A549 (cell line): ENCODE data around the gene C1QTNF12. TPM values are rescaled to one million over a fixed set of nuclear protein-coding genes. Genes with fewer than 3 reads are reported as not detected.

ENCODE experiments used
- ATAC-seq, 2 experiments: fragments of 200-7000 bp in 1 of 2; fragments of >200 bp in 1 of 2; cut with Nextera tagmentation in 1 of 2; cut with Tn5 transposase in 1 of 2; 3 replicates each; pipeline versions ENCODE4 v1.8.0 to v1.9.1; 2018 to 2020; ENCODE audit warnings: mild to moderate bottlenecking in 1 of 2, moderate library complexity in 1 of 2
- CTCF ChIA-PET: fragments of 300-600 bp; sonication (Branson Sonifier 250); formaldehyde crosslinking; extraction: SDS; loops from one replicate; lab custom pipeline; 2021; ENCODE audit warnings: antibody characterized with exemption, inconsistent platforms; lab: Yijun Ruan, JAX
- POLR2A ChIA-PET: fragments of 350-600 bp; formaldehyde crosslinking; extraction: SDS; loops from one replicate; lab custom pipeline; 2021; ENCODE audit warnings: antibody characterized with exemption, inconsistent platforms; lab: Yijun Ruan, JAX
- DNase-seq, 2 experiments: peaks; one replicate each; pipeline versions ENCODE4 v3.0.0 to v3.0.0-alpha.2; 2011 to 2016; ENCODE audit warnings: low read depth in 1 of 2, low spot score in 1 of 2
- FAIRE-seq: peaks from 2 replicates; lab custom pipeline; 2011; peaks lifted over from hg19 to GRCh38; lab: Jason Lieb, UNC
- H3K27ac ChIP-seq, 2 experiments: fragments of >200 bp; sonication (Bioruptor Twin); formaldehyde crosslinking; 3 replicates each; pipeline ENCODE4 v1.5.1; 2016 to 2017
- H3K4me1 ChIP-seq: fragments of >200 bp; sonication (Bioruptor Twin); formaldehyde crosslinking; 3 replicates; pipeline ENCODE4 v1.6.1; 2016
- H3K4me2 ChIP-seq: fragments of >200 bp; sonication (Bioruptor Twin); formaldehyde crosslinking; 3 replicates; pipeline ENCODE4 v1.6.1; 2016
- H3K4me3 ChIP-seq: fragments of >200 bp; sonication (Bioruptor Twin); formaldehyde crosslinking; 3 replicates; pipeline ENCODE4 v1.5.1; 2016
- H3K9me3 ChIP-seq: fragments of >200 bp; sonication (Bioruptor Twin); formaldehyde crosslinking; 3 replicates; pipeline ENCODE4 v1.6.1; 2016
- BHLHE40 ChIP-seq: IDR thresholded peaks from 2 replicates; pipeline ENCODE4 v1.6.1; 2012; ENCODE audit warnings: low read depth, low read length, inconsistent platforms
- CBX2 ChIP-seq: fragments of 200-600 bp; sonication (generic); IDR thresholded peaks from 2 replicates; pipeline ENCODE4 v1.6.1; 2016; ENCODE audit warnings: low read depth, mild to moderate bottlenecking, borderline replicate concordance
- CEBPB ChIP-seq, 2 experiments: fragments of >200 bp in 1 of 2; sonication (Bioruptor Twin) in 1 of 2; formaldehyde crosslinking in 1 of 2; IDR thresholded peaks; 2 replicates each; pipeline ENCODE4 v1.6.1; 2012 to 2016
- CHD2 ChIP-seq: fragments of 150-350 bp; IDR thresholded peaks from 2 replicates; pipeline ENCODE4 v1.6.1; 2014; ENCODE audit warnings: low read length; ENCODE audit not compliant: partially characterized antibody
- CHD4 ChIP-seq: fragments of 200-600 bp; sonication (generic); IDR thresholded peaks from 2 replicates; pipeline ENCODE4 v1.6.1; 2016; ENCODE audit warnings: antibody characterized with exemption, mild to moderate bottlenecking, borderline replicate concordance
- E2F6 ChIP-seq: IDR thresholded peaks from 2 replicates; pipeline ENCODE4 v1.6.1; 2012; ENCODE audit warnings: low read depth, borderline replicate concordance
- EHMT2 ChIP-seq: fragments of 200-600 bp; sonication (generic); IDR thresholded peaks from 2 replicates; pipeline ENCODE4 v1.6.1; 2016; ENCODE audit warnings: antibody characterized with exemption, low read depth, mild to moderate bottlenecking, moderate library complexity
- ESRRA ChIP-seq: fragments of 150-350 bp; IDR thresholded peaks from 2 replicates; pipeline ENCODE4 v1.6.1; 2014; ENCODE audit warnings: mild to moderate bottlenecking, low read length, borderline replicate concordance
- FOSB ChIP-seq: fragments of 250-450 bp; sonication (Bioruptor Pico); IDR thresholded peaks from 2 replicates; pipeline ENCODE4 v1.5.0; 2020; ENCODE audit warnings: mild to moderate bottlenecking, moderate library complexity
- FOSL2 ChIP-seq, 2 experiments: fragments of 450-650 bp in 1 of 2; fragments of >200 bp in 1 of 2; sonication (Bioruptor Twin) in 1 of 2; formaldehyde crosslinking; IDR thresholded peaks; 2 replicates each; pipeline versions ENCODE4 v1.5.0 to v1.6.1; 2016 to 2020; ENCODE audit warnings: mild to moderate bottlenecking in 1 of 2, moderate library complexity in 1 of 2
- FOXS1 ChIP-seq: fragments of 250-450 bp; sonication (Bioruptor Pico); IDR thresholded peaks from 2 replicates; pipeline ENCODE4 v1.5.0; 2020; ENCODE audit warnings: mild to moderate bottlenecking, moderate library complexity
- HDAC2 ChIP-seq: fragments of 200-600 bp; sonication (generic); IDR thresholded peaks from 2 replicates; pipeline ENCODE4 v1.6.1; 2016
- HEYL ChIP-seq: fragments of 250-450 bp; sonication (Bioruptor Pico); IDR thresholded peaks from 2 replicates; pipeline ENCODE4 v1.8.0; 2021; ENCODE audit warnings: mild to moderate bottlenecking, moderate library complexity
- HOXA7 ChIP-seq: fragments of 250-450 bp; sonication (Bioruptor Pico); IDR thresholded peaks from 2 replicates; pipeline ENCODE4 v1.5.0; 2020; ENCODE audit warnings: mild to moderate bottlenecking, moderate library complexity
- HOXB13 ChIP-seq: fragments of 250-450 bp; sonication (Bioruptor Pico); IDR thresholded peaks from 2 replicates; pipeline ENCODE4 v1.5.0; 2020; ENCODE audit warnings: low read depth, mild to moderate bottlenecking, moderate library complexity
- JUN ChIP-seq, 2 experiments: fragments of >200 bp; sonication (Bioruptor Twin); formaldehyde crosslinking; IDR thresholded peaks; 2 replicates in 1 of 2; 3 replicates in 1 of 2; pipeline ENCODE4 v1.6.1; 2016 to 2017
- NPAS2 ChIP-seq: fragments of 250-450 bp; sonication (Bioruptor Pico); IDR thresholded peaks from 2 replicates; pipeline ENCODE4 v1.8.0; 2022; ENCODE audit warnings: mild to moderate bottlenecking, moderate library complexity, borderline replicate concordance
- NR3C1 ChIP-seq: fragments of >200 bp; sonication (Bioruptor Twin); formaldehyde crosslinking; IDR thresholded peaks from 3 replicates; pipeline ENCODE4 v1.6.1; 2017
- POLR2A ChIP-seq: IDR thresholded peaks from 2 replicates; pipeline ENCODE4 v1.6.1; 2012; ENCODE audit warnings: mild to moderate bottlenecking, low read length
- RARB ChIP-seq: fragments of 250-450 bp; sonication (Bioruptor Pico); IDR thresholded peaks from 2 replicates; pipeline ENCODE4 v1.8.0; 2021; ENCODE audit warnings: mild to moderate bottlenecking, moderate library complexity
- RCOR1 ChIP-seq: fragments of 150-350 bp; IDR thresholded peaks from 2 replicates; pipeline ENCODE4 v1.6.1; 2014; ENCODE audit warnings: antibody characterized with exemption, low read length, low read depth
- RNF2 ChIP-seq: fragments of 200-600 bp; sonication (generic); IDR thresholded peaks from 2 replicates; pipeline ENCODE4 v1.6.1; 2016; ENCODE audit warnings: low read depth, mild to moderate bottlenecking, antibody characterized with exemption, moderate library complexity, borderline replicate concordance
- USF2 ChIP-seq: fragments of 450-650 bp; IDR thresholded peaks from 2 replicates; pipeline ENCODE4 v1.6.1; 2014; ENCODE audit warnings: antibody characterized with exemption
- ZC3H11A ChIP-seq: fragments of 450-650 bp; IDR thresholded peaks from 2 replicates; pipeline ENCODE4 v1.6.1; 2014; ENCODE audit warnings: antibody characterized with exemption, mild to moderate bottlenecking
- ZFP36 ChIP-seq: fragments of 450-650 bp; IDR thresholded peaks from 2 replicates; pipeline ENCODE4 v1.6.1; 2014; ENCODE audit warnings: borderline replicate concordance; ENCODE audit not compliant: partially characterized antibody
- ZNF302 ChIP-seq: fragments of 250-450 bp; sonication (Bioruptor Pico); IDR thresholded peaks from 2 replicates; pipeline ENCODE4 v1.9.0; 2021; ENCODE audit warnings: inconsistent platforms, mild to moderate bottlenecking, moderate library complexity
- WGBS: methylation state at CpG from one replicate; pipeline ENCODE4 v1.1.6; 2017; ENCODE audit errors: missing lambda C conversion rate; 5-methylcytosine and 5-hydroxymethylcytosine counted together
- polyA plus RNA-seq, 4 experiments: library from polyadenylated mRNA; depleted of rRNA in 3 of 4; stranded (reverse); fragments of >200 nt; fragmentation: RNase III in 1 of 4; extraction: RNeasy Plus Mini Kit Qiagen cat#74134 plus additional on column Dnase treatment in 1 of 4; gene quantifications; 2 replicates in 3 of 4; 3 replicates in 1 of 4; pipeline ENCODE4 v1.2.3, GENCODE V29; 2011 to 2017
- TF ChIP-seq, protein P1 (sequence below): IDR thresholded peaks from 2 replicates; pipeline ENCODE4 v1.6.1; 2012
- TF ChIP-seq, protein P2 (sequence below): IDR thresholded peaks from 2 replicates; pipeline ENCODE4 v1.6.1; 2012
- TF ChIP-seq, protein P3 (sequence below): fragments of 250-450 bp; sonication (Bioruptor Pico); IDR thresholded peaks from 2 replicates; pipeline ENCODE4 v1.5.0; 2020; ENCODE audit warnings: low read depth, mild to moderate bottlenecking, moderate library complexity

C1QTNF12 gene
- polyA plus RNA-seq, 2 of the 4 experiments (the other 2 are of a cell fraction) = 0.47 to 0.83 TPM

- Histone ChIP-seq H3K27ac (no peak overlapping the region), H3K9me3 (no peaks in the 10 kb centered on the region), H3K4me3 (no peak overlapping the region), H3K4me2 (no peak overlapping the region), H3K4me1 (no peaks in the 10 kb centered on the region)
- CTCF ChIA-PET = interaction anchor here (0.8 kb wide), 1 partner anchor 97 kb away, joined by 4 read pairs; no protein-coding TSS in a partner anchor
- no peak for FAIRE-seq
- POLR2A ChIA-PET = no interaction called here
- ATAC-seq = no peak
- 100% methylated on average over 5 of the region's 20 CpGs for WGBS
- no peak for DNase-seq
- no peak for TF ChIP-seq CBX2
- no peak for TF ChIP-seq ESRRA
- no peak for TF ChIP-seq ZFP36
- TF ChIP-seq JUN (IDR thresholded peaks at IDR 0.05) = no peak
- no peak for TF ChIP-seq ZC3H11A
- no peak for TF ChIP-seq RCOR1
- no peak for TF ChIP-seq RNF2
- TF ChIP-seq RARB (CRISPR knock-in tag) = no peak
- TF ChIP-seq NPAS2 (CRISPR knock-in tag) = no peak
- no peak for TF ChIP-seq HOXA7 (CRISPR knock-in tag)
- TF ChIP-seq USF2 = no peak
- no peak for TF ChIP-seq NR3C1
- TF ChIP-seq EHMT2 = no peak
- no peak for TF ChIP-seq HEYL (CRISPR knock-in tag)
- TF ChIP-seq POLR2A = no peak
- TF ChIP-seq, protein P1, sequence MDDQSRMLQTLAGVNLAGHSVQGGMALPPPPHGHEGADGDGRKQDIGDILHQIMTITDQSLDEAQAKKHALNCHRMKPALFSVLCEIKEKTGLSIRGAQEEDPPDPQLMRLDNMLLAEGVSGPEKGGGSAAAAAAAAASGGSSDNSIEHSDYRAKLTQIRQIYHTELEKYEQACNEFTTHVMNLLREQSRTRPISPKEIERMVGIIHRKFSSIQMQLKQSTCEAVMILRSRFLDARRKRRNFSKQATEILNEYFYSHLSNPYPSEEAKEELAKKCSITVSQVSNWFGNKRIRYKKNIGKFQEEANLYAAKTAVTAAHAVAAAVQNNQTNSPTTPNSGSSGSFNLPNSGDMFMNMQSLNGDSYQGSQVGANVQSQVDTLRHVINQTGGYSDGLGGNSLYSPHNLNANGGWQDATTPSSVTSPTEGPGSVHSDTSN = no peak
- TF ChIP-seq, protein P2, sequence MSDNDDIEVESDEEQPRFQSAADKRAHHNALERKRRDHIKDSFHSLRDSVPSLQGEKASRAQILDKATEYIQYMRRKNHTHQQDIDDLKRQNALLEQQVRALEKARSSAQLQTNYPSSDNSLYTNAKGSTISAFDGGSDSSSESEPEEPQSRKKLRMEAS = no peak
- TF ChIP-seq E2F6 = no peak
- TF ChIP-seq FOXS1 (CRISPR knock-in tag) = no peak
- no peak for TF ChIP-seq BHLHE40
Measured at GRCh38 chr1:1219341-1219740, 27.2 kb downstream of the C1QTNF12 start.

- H3K4me3 ChIP-seq = no peak overlapping the region
- POLR2A ChIA-PET = no interaction called here
- DNase-seq (no peak), FAIRE-seq (no peak)
- TF ChIP-seq EHMT2 (no peak), NPAS2 (CRISPR knock-in tag) (no peak), RCOR1 (no peak), CEBPB (IDR thresholded peaks at IDR 0.05) (no peak), ZNF302 (no peak), CHD4 (no peak), RNF2 (no peak), CHD2 (no peak), FOSB (no peak), HOXB13 (CRISPR knock-in tag) (no peak), HDAC2 (no peak), FOSL2 (IDR thresholded peaks at IDR 0.05) (no peak), FOSL2 (CRISPR knock-in tag; IDR thresholded peaks at IDR 0.05) (no peak), CBX2 (no peak)
- TF ChIP-seq, protein P2 = no peak
- TF ChIP-seq, protein P3, sequence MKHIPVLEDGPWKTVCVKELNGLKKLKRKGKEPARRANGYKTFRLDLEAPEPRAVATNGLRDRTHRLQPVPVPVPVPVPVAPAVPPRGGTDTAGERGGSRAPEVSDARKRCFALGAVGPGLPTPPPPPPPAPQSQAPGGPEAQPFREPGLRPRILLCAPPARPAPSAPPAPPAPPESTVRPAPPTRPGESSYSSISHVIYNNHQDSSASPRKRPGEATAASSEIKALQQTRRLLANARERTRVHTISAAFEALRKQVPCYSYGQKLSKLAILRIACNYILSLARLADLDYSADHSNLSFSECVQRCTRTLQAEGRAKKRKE (CRISPR knock-in tag) = no peak
- TF ChIP-seq, all 56 proteins: peak for 0
- CTCF ChIA-PET = interaction anchor here (0.7 to 0.8 kb wide), 2 partner anchors 96 kb away, joined by 3 to 4 read pairs; no protein-coding TSS in a partner anchor
- Histone ChIP-seq H3K9me3 (no peaks in the 10 kb centered on the region), H3K4me1 (no peaks in the 10 kb centered on the region), H3K4me2 (no peak overlapping the region), H3K27ac (no peak overlapping the region)
- no peak for ATAC-seq
- 94% methylated on average over 19 of the region's 36 CpGs for WGBS
Measured at GRCh38 chr1:1218524-1219200, 27.9 kb downstream of the C1QTNF12 start.
